Right hindlimb (tissue), 1 donor: ENCODE data around the gene CFAP46.

ENCODE experiments used
- DNase-seq: peaks from one replicate; pipeline ENCODE4 v3.0.0-alpha.2; 2018

Gene CFAP46

GRCh38 chr10:132817701-132818211, 124.6 kb downstream of the CFAP46 start:
- DNase-seq = no peak

DNA sequence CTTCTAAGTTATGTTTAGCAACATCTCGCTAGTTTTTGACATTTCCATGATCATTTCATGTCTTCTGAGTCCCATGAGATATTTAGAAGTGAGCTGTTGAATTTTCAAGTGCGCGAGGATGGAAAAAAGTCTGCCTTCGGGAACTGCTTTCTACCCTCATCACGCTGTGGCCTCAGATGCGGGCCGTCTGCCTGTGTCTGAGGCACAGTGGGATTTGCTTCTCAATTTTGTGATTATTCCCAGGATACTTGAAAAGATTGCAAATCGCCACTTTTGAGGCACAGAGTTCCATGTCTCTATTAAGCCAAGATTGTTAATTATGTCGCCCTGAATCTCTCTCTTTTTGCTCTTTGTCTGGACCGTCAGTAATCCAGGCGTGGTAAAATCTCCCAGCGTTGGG, 125.7 kb downstream of the CFAP46 start:
- DNase-seq = no peak

- no peak for DNase-seq
These were observed 127.1 kb downstream of the CFAP46 start for GRCh38 chr10:132815168-132815857.

GRCh38 chr10:132814469-132814856, 127.9 kb downstream of the CFAP46 start:
- no peak for DNase-seq

- no peak for DNase-seq
These were observed 128.6 kb downstream of the CFAP46 start for GRCh38 chr10:132813560-132814468.

DNA sequence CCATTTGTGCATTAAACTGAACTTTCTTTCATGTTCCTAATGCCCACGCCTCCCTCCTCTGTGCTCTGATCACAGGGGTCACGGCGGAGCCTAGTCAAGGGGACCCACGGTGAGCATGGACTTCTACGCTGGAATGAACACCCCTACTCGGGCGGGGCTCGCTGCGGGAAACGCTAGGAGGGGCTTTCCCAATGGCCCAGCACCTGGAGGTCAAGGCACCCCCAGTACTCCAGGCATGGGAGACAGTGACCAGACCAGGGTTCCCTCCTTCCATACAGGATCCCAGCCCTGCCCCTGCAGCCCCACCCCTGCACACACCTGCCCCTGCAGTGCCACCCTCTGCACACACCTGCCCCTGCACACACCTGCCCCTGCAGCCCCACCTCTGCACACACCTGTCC, 129.4 kb downstream of the CFAP46 start:
- DNase-seq = no peak

DNA sequence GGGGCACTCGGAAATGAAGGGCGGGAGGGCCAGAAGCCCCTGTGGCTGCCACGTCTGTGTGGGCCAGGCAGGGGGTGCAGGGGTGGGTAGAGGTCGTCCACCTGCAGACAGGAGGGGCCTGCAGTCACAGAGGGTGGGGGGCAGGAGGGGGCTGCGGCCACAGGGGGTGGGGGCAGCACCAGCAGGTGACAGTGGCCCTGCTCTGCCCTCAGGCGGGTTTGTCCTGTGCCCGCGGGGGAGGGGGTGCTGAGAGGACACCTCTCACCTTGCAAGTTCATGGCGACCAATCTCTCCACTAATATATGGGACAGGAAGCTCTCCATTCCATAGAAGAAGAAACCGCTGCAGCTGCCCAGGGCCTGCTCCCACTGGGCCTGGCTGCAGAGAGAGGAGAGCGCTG, 129.8 kb downstream of the CFAP46 start:
- no peak for DNase-seq

DNA sequence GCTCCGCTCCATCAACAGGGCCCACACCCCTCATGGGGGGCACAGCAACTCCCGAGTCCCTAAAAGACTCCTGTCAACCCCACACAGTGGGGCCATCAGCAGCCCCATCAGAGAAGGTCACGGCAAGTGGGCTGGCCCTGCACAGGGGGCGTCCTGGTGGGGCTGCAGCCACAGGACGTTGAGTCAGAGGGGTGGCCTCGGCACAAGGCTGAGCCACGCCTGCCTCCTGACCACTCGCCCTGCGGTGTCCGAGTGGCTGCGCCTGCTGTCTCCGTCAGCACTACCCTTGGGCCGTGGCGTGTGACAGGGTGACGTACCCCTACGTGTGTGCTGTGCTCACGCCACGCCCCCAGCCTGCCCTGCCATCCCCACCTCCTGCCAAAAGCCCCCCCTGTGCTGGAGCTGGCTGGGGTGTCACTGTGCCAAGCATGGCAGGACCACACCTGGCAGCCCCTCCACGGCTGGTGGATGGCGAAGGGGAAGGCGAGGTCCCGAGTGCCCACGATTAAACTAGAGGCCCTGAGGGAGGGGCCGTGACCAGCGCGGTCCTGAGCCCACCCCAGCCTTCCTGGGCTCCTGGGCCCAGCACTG, 130.4 kb downstream of the CFAP46 start:
- no peak for DNase-seq

DNA sequence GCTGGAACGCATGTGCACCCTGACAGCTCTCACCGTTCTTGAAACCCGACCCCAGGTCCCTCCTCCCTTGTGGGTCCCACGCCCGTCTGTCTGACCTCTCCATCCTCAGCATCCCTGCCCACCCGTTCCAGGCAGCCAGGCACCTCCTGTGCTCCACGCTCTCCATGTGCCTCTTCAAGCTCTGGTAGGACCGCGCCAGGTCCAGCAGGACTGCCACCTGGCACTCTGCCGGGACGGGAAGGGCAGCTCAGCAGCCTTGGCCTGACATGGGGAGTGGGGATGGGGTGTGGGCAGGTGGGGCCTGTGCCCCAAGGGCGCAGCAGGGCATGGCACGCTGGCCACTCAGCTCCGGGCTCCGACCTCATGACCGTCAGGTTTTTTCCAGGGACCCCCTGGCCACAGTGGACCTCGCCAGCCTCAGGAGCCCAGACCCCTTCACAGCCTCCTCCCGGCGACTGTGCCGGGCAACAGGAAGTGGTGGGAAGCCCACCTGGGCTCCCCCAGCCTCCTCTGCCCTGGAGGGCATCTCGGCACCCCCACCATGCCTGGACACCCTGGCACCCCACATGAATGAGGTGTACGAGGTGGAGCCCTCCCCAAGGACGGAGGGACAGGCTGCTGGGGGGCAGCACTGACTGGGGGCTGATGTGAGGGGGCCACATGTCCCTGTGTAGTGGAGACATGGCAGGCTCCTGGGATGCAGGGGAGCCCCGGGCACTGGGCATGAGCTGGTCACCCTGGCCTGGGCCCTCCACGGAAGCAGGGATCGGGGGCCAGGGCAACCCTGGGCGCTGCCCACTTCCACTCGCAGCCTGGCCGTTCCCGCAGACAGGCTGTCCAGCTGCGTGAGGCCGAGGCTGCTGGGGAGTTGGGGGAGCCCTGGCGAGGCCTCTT, 131.3 kb downstream of the CFAP46 start:
- DNase-seq = no peak

- no peak for DNase-seq
These were observed 132.1 kb downstream of the CFAP46 start for GRCh38 chr10:132810141-132810806.

DNA sequence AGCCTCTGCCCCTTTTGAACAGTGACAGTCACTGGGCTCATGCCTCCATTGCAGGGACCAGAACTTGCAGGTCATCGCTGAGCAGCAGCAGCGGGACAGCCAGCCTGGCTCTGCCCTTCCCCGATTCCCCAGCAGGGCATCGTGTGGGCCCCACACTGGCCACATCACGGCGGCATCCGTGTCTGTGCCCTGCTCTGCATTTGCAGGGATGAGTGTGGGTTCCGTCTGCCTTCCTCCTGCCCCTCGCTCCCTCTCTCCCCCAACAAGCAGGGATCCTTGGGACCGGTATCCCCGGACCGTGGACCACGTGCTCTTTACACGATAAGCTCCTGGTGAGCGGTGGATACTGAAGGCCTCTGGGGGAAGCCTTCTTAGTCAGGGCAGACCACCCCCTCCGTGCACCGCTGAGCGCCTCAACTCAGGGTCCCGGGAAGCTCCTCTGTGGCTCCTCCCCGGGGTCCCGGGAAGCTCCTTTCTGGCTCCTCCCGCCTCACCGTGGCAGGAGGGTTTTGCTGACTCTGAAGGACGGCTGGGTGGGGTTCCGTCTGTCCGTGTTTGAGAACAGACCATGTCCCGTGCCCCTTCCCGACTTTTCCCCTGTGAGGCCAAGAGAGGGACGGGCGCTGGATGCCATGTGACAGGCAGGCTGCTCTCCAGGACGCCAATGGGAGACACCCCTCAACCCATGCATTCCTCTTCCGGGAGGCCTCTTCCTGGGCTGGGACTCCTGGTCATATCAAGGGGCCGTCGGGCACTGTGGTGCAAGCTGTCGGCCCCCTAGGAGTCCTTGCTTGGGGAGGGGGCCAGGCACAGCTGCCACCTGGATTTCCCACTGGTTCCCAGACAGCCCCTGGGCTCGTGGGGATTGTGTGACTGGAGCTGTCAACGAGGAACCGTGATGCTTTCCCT, 132.9 kb downstream of the CFAP46 start:
- no peak for DNase-seq

DNA sequence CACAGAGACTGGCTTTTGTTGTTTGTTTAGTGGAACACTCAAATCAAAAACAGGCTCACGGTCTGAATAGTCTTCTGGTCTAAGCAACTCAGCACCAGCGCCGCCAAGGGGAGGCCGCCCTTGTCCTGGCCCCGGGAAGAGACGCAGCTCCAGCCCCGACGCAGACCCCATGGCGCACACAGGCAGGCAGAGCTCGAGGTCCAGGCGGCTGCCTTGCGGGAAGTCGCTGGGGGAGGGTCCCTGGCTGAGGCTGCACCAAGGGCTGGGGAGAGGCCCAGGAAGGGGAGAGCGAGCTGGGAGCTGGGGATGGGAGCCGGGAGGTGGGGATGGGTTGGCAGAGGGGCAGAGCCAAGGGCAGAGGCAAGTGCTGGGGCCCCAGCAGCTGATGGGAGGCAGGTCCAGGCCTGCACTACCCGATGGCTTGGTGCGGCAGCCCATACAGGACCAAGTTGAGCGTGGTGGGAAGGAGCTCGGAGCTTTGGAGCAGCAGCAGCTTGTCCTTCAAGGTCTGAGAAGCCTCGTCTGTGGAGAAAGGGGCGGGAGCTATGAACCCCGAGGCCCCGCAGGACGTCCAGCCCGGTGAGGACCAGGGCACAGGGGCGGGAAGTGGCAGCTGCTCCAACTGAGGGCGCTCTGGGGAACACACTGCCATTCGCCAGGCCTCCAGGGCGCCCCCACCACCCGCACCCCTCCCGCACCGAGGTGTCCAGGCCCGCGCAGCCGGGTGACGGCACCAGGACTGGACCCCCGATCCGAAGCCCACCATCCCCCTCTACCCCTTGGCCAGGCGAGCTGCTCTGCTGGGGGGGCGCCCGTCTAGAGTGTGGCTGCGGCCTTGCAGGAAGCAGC, 133.8 kb downstream of the CFAP46 start:
- peak; percentile 52 for DNase-seq

DNA sequence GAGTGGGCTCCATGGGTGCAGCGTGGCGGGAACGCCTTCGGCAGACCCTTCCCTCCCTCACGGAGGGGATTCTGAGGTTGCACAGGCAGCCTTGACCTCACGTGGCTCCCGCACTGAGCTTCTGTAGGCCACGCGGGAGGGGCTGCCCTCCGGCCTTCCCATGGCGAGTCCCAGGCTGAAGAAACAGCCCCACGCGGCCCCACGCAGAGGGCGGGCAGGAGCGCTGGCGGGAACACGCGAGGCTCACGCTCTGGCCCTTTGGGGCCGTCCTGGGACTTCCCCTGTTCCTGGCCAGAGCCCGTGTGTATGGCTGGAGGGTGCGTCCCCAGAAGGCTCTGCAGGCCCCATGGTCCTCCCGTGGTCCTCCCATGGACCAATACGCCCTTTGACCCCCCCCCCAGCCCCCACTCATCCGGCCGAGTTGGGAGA, 134.7 kb downstream of the CFAP46 start:
- DNase-seq = no peak

GRCh38 chr10:132806561-132807003, 135.8 kb downstream of the CFAP46 start:
- no peak for DNase-seq

DNA sequence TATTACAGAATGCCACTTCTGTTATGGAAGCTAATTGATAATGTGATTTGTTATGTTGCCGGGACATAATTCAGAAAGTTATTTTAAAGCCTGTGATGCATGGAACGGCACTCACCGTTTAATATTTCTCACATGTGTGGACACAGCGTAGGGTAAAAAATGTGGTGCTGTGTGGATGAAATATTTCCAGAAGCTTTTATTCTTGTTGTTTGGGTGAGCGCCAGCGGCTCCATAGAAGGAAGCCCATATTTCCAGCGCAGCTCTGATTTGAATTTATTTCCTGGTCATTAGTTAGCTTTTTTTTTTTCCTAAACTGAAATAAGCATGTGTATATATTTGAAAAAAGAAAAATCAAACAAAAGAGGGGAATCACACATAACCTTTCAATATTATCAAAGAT, 136.3 kb downstream of the CFAP46 start:
- DNase-seq = no peak

DNA sequence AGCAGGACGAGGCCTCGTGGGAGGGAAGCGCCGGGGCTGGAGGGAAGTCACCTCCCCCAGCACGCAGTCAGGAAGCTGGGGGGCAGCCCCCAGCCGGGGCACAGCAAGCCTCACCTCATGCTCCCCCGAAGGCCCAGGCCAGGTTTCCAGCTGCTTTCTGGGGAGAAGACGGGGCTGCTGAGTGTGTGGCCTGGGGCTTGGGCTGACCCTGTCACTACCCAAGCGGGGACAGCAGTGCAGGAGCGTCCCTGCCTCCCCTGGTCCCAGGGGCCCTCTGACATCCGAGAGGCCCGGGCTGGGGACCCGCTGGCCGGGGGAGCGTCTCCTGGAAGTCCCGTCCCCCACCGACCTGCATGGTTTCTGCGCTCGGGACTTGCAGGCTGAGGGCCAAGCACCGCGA, 136.8 kb downstream of the CFAP46 start:
- DNase-seq = no peak

GRCh38 chr10:132804785-132805426, 137.5 kb downstream of the CFAP46 start:
- no peak for DNase-seq

GRCh38 chr10:132804287-132804686, 138.1 kb downstream of the CFAP46 start:
- DNase-seq = no peak
